GM18499 (cell line): ENCODE data around the gene KIF22.
"Not testable (repeated sequence)": the region's sequence is repeated elsewhere in the genome, so short reads cannot be mapped to it uniquely, and the experiment has no call there.

Experiments
- ATAC-seq: cut with Tn5 transposase; IDR thresholded peaks from one replicate; pipeline ENCODE4 v1.9.1; 2021; ENCODE audit warnings: moderate number of reproducible peaks; ENCODE audit not compliant: insufficient read depth, unreplicated experiment

Gene KIF22

GRCh38 chr16:29833219-29833618 lies 42.7 kb downstream of the KIF22 start:
- ATAC-seq, result not testable (repeated sequence)

- no peak for ATAC-seq
Measured at GRCh38 chr16:29834079-29834478, 43.5 kb downstream of the KIF22 start.

GRCh38 chr16:29835926-29836325 lies 45.4 kb downstream of the KIF22 start:
- ATAC-seq, result no peak

GRCh38 chr16:29836623-29837022 lies 46.1 kb downstream of the KIF22 start:
- no peak for ATAC-seq

- ATAC-seq, result no peak
Measured at GRCh38 chr16:29837841-29838240, 47.3 kb downstream of the KIF22 start.

- no peak for ATAC-seq
Measured at GRCh38 chr16:29839822-29840221, 49.3 kb downstream of the KIF22 start.

- ATAC-seq, result no peak
Measured at GRCh38 chr16:29840240-29840639, 49.7 kb downstream of the KIF22 start.

- no peak for ATAC-seq
Measured at GRCh38 chr16:29841631-29842030, 51.1 kb downstream of the KIF22 start.

- ATAC-seq, result no peak
Measured at GRCh38 chr16:29842732-29843346, 52.3 kb downstream of the KIF22 start.

- ATAC-seq, result no peak
Measured at GRCh38 chr16:29843931-29844330, 53.4 kb downstream of the KIF22 start.

- no peak for ATAC-seq
Measured at GRCh38 chr16:29844575-29845331, 54.2 kb downstream of the KIF22 start.

GRCh38 chr16:29845656-29846055 lies 55.1 kb downstream of the KIF22 start:
- no peak for ATAC-seq

GRCh38 chr16:29848420-29849297 lies 58.1 kb downstream of the KIF22 start:
- no peak for ATAC-seq

GRCh38 chr16:29849505-29849904 lies 59.0 kb downstream of the KIF22 start:
- no peak for ATAC-seq

GRCh38 chr16:29850998-29851397 lies 60.4 kb downstream of the KIF22 start:
- no peak for ATAC-seq

GRCh38 chr16:29852654-29853053 lies 62.1 kb downstream of the KIF22 start:
- ATAC-seq, result no peak

GRCh38 chr16:29854520-29855100 lies 64.1 kb downstream of the KIF22 start:
- no peak for ATAC-seq
